Activated CD8-positive, alpha-beta T cell treated with anti-CD3 and anti-CD28 coated beads for 36 hours (primary cell): ENCODE data around the gene C8A. TPM values are rescaled to one million over a fixed set of nuclear protein-coding genes. Genes with fewer than 3 reads are reported as not detected.

Experiments
- ATAC-seq: fragments of 200-7000 bp; cut with Tn5 transposase; one replicate; pipeline ENCODE4 v1.10.0; 2021; ENCODE audit warnings: mild to moderate bottlenecking, moderate library complexity
- CTCF ChIA-PET: fragments of 350-600 bp; sonication (Branson Sonifier 250); formaldehyde crosslinking; loops from one replicate; lab custom pipeline; 2021; ENCODE audit warnings: antibody characterized with exemption; lab: Charles Lee
- POLR2A ChIA-PET: fragments of 350-600 bp; sonication (Branson Sonifier 250); formaldehyde crosslinking; loops from one replicate; lab custom pipeline; 2021; ENCODE audit warnings: antibody characterized with exemption; lab: Charles Lee
- DNase-seq: peaks from one replicate; pipeline ENCODE4 v3.0.0-alpha.2; 2020
- H3K27ac Mint-ChIP-seq: one replicate; pipeline ENCODE4 v1.8.0; 2021; ENCODE audit warnings: mild to moderate bottlenecking, mixed read lengths
- H3K27me3 Mint-ChIP-seq: one replicate; pipeline ENCODE4 v1.8.0; 2021; ENCODE audit warnings: mixed read lengths
- H3K36me3 Mint-ChIP-seq: one replicate; pipeline ENCODE4 v1.8.0; 2021; ENCODE audit warnings: low read depth, mixed read lengths
- H3K4me1 Mint-ChIP-seq: one replicate; pipeline ENCODE4 v1.8.0; 2021; ENCODE audit warnings: low read depth, mixed read lengths
- H3K4me3 Mint-ChIP-seq: one replicate; pipeline ENCODE4 v1.8.0; 2021; ENCODE audit warnings: mild to moderate bottlenecking, moderate library complexity, mixed read lengths
- H3K9me3 Mint-ChIP-seq: one replicate; pipeline ENCODE4 v1.8.0; 2021; ENCODE audit warnings: mixed read lengths
- intact Hi-C: fragments of 100-400 bp; cut with micrococcal nuclease; formaldehyde crosslinking; loops from one replicate; pipeline ENCODE4 v1.10.0; 2022
- total RNA-seq, 2 experiments: library from RNA; stranded (reverse); gene quantifications; one replicate each; pipeline ENCODE4 v1.2.3, GENCODE V29; 2021
- TF ChIP-seq, protein P1 (sequence below): fragments of 200-600 bp; IDR thresholded peaks from one replicate; pipeline ENCODE4 v1.8.0; 2022; ENCODE audit warnings: antibody characterized with exemption, mild to moderate bottlenecking

Gene C8A
- total RNA-seq, 2 experiments from 2014 or later: not detected

GRCh38 chr1:56830052-56830451, 24.5 kb upstream of the C8A start:
- ChIA-PET CTCF (interaction anchor here (2.6 kb wide), 1 partner anchor 9 kb away, joined by 10 read pairs; no protein-coding TSS in a partner anchor), POLR2A (no interaction called here)
- intact Hi-C loops: loop anchor here (10.0 kb wide), 1 partner anchor 1215 kb away; no protein-coding TSS in a partner anchor
- no peak overlapping the region for H3K27ac Mint-ChIP-seq
- ATAC-seq (no peak), DNase-seq (no peak)
- H3K27me3 Mint-ChIP-seq: peaks cover 6% of the 10 kb centered on the region
- no peaks in the 10 kb centered on the region for H3K9me3 Mint-ChIP-seq
- no peaks in the 10 kb centered on the region for H3K36me3 Mint-ChIP-seq
- H3K4me3 Mint-ChIP-seq: no peak overlapping the region
- TF ChIP-seq, protein P1, sequence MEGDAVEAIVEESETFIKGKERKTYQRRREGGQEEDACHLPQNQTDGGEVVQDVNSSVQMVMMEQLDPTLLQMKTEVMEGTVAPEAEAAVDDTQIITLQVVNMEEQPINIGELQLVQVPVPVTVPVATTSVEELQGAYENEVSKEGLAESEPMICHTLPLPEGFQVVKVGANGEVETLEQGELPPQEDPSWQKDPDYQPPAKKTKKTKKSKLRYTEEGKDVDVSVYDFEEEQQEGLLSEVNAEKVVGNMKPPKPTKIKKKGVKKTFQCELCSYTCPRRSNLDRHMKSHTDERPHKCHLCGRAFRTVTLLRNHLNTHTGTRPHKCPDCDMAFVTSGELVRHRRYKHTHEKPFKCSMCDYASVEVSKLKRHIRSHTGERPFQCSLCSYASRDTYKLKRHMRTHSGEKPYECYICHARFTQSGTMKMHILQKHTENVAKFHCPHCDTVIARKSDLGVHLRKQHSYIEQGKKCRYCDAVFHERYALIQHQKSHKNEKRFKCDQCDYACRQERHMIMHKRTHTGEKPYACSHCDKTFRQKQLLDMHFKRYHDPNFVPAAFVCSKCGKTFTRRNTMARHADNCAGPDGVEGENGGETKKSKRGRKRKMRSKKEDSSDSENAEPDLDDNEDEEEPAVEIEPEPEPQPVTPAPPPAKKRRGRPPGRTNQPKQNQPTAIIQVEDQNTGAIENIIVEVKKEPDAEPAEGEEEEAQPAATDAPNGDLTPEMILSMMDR: no peak
- H3K4me1 Mint-ChIP-seq: peaks cover 5% of the 10 kb centered on the region

DNA sequence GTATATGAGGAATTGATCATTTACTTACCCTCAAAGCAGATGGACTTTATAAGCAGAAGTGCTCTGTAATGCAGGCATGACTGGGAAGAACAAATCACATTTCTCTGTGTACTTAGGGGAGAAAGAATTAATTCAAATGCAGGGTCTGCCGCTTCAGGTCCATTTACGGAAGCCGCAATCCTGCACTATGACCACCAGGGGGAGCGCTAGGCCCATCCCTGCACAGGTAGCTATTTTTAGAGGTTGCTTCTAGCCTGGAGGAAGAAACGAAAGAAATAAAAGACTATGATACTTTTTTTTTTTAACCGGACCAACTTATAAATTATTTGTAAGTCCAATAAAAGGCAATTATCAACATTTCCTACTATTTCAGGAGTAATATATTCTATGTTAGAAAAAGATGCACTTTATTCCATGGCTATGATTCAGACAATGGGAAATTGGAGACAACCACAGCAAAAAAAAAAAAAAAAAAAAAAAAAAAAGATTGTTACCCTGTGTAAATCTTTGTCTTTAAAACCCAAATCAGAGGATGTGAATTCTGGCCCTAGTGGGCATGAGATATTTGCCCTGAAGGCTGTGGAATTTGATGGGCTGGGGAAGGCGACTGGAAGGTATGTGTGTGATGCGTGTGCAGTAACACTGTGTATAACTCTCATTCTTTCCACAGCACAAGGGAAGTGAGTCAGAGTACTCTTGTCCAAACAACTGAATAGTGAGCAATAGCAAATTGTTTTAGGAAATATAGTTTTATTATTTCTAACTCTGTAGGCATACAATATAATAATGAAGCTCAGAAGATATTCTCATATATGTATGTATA, 22.5 kb upstream of the C8A start:
- POLR2A ChIA-PET: no interaction called here
- Mint-ChIP-seq H3K27ac (no peak overlapping the region), H3K4me3 (no peak overlapping the region), H3K36me3 (no peaks in the 10 kb centered on the region), H3K9me3 (no peaks in the 10 kb centered on the region), H3K4me1 (peaks cover 5% of the 10 kb centered on the region), H3K27me3 (peaks cover 6% of the 10 kb centered on the region)
- TF ChIP-seq, protein P1: peak; percentile 93
- CTCF ChIA-PET: interaction anchor here (0.6 to 2.6 kb wide), 8 partner anchors 11 to 1714 kb away, joined by 3 to 10 read pairs (median 3); partner anchors contain the start of gene OMA1
- DNase-seq (peak; percentile 72), ATAC-seq (peak; percentile 61)
- intact Hi-C loops: loop anchor here (10.0 kb wide), 1 partner anchor 1213 kb away; no protein-coding TSS in a partner anchor

GRCh38 chr1:56833088-56833487, 21.5 kb upstream of the C8A start:
- TF ChIP-seq, protein P1: no peak
- intact Hi-C loops: loop anchor here (10.0 kb wide), 1 partner anchor 1212 kb away; no protein-coding TSS in a partner anchor
- ChIA-PET CTCF (interaction anchor here (1.5 kb wide), 1 partner anchor 1713 kb away, joined by 3 read pairs; the partner anchor contains the start of gene OMA1), POLR2A (no interaction called here)
- no peak for DNase-seq
- Mint-ChIP-seq H3K9me3 (no peaks in the 10 kb centered on the region), H3K27me3 (peaks cover 6% of the 10 kb centered on the region), H3K4me1 (peaks cover 5% of the 10 kb centered on the region), H3K4me3 (no peak overlapping the region), H3K36me3 (no peaks in the 10 kb centered on the region), H3K27ac (no peak overlapping the region)
- ATAC-seq: no peak

GRCh38 chr1:56834137-56834900, 20.3 kb upstream of the C8A start:
- ChIA-PET CTCF (no interaction called here), POLR2A (interaction anchor here (0.6 kb wide), 1 partner anchor 1484 kb away, joined by 3 read pairs; no protein-coding TSS in a partner anchor)
- Mint-ChIP-seq H3K9me3 (no peaks in the 10 kb centered on the region), H3K4me3 (no peak overlapping the region), H3K27ac (no peak overlapping the region), H3K27me3 (peaks cover 6% of the 10 kb centered on the region), H3K36me3 (no peaks in the 10 kb centered on the region), H3K4me1 (peaks cover 5% of the 10 kb centered on the region)
- ATAC-seq: no peak
- no peak for DNase-seq
- TF ChIP-seq, protein P1: no peak
- intact Hi-C loops: loop anchor here (10.0 kb wide), 1 partner anchor 1210 kb away; no protein-coding TSS in a partner anchor
